ENCODE results near the gene TMEM14A. TPM values are rescaled to one million over a fixed set of nuclear protein-coding genes. Genes with fewer than 3 reads are reported as not detected.

The TMEM14A gene
- total and polyA plus RNA-seq, 9 of the 15 experiments (the other 6 are each of a cell fraction or from before 2014, with no cell fraction given), result 3.5 to 43.3 (median 8.5) TPM

- no peak for TF ChIP-seq HDAC1 (IDR thresholded peaks at IDR 0.05)
- TF ChIP-seq LARP7 (IDR thresholded peaks at IDR 0.05), result no peak
- no peak for TF ChIP-seq ZNF212 (CRISPR knock-in tag; IDR thresholded peaks at IDR 0.05)
- TF ChIP-seq, protein P1, sequence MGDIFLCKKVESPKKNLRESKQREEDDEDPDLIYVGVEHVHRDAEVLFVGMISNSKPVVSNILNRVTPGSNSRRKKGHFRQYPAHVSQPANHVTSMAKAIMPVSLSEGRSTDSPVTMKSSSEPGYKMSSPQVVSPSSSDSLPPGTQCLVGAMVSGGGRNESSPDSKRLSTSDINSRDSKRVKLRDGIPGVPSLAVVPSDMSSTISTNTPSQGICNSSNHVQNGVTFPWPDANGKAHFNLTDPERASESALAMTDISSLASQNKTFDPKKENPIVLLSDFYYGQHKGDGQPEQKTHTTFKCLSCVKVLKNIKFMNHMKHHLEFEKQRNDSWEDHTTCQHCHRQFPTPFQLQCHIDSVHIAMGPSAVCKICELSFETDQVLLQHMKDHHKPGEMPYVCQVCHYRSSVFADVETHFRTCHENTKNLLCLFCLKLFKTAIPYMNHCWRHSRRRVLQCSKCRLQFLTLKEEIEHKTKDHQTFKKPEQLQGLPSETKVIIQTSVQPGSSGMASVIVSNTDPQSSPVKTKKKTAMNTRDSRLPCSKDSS (IDR thresholded peaks at IDR 0.05; ENCODE audit: low read depth, partially characterized antibody), result no peak
- peak; percentile 69 for TF ChIP-seq ARID1B (IDR thresholded peaks at IDR 0.05)
- TF ChIP-seq ZNF695 (CRISPR knock-in tag; IDR thresholded peaks at IDR 0.05), result no peak
- TF ChIP-seq PTRF (tag; IDR thresholded peaks at IDR 0.05), result no peak
- peak; percentile 73; the same call in 1 of the 2 replicates for TF ChIP-seq LEF1 (IDR thresholded peaks at IDR 0.05)
- peak; percentile 84; the same call in 1 of the 2 replicates for TF ChIP-seq SMARCE1 (IDR thresholded peaks at IDR 0.05)
- TF ChIP-seq, protein P2, sequence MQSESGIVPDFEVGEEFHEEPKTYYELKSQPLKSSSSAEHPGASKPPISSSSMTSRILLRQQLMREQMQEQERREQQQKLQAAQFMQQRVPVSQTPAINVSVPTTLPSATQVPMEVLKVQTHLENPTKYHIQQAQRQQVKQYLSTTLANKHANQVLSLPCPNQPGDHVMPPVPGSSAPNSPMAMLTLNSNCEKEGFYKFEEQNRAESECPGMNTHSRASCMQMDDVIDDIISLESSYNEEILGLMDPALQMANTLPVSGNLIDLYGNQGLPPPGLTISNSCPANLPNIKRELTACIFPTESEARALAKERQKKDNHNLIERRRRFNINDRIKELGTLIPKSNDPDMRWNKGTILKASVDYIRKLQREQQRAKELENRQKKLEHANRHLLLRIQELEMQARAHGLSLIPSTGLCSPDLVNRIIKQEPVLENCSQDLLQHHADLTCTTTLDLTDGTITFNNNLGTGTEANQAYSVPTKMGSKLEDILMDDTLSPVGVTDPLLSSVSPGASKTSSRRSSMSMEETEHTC (IDR thresholded peaks at IDR 0.05), result no peak
- TF ChIP-seq ZNF24 (IDR thresholded peaks at IDR 0.05), result no peak
- TF ChIP-seq CCAR2 (IDR thresholded peaks at IDR 0.05; ENCODE audit: low read depth, low read length), result no peak
- peak; percentile 52; the same call in 1 of the 2 replicates for TF ChIP-seq GABPA (tag; conservative IDR thresholded peaks at IDR 0.05; ENCODE audit: low read depth)
- TF ChIP-seq TCF7 (IDR thresholded peaks at IDR 0.05; ENCODE audit: borderline replicate concordance), result no peak
- 0 out of 2 replicates have a peak, but pooled peaks have one; percentile 27 for TF ChIP-seq SMARCA5 (IDR thresholded peaks at IDR 0.05)
- TF ChIP-seq ZNF318 (IDR thresholded peaks at IDR 0.05; ENCODE audit: borderline replicate concordance in 1 of 2, low read depth in 1 of 2), result peak in 1 of 2 experiments; percentile 30; a peak in 2 of 4 replicates
- no peak for TF ChIP-seq FOXJ2 (tag; IDR thresholded peaks at IDR 0.05)
- no peak for TF ChIP-seq ZNF561 (CRISPR knock-in tag; conservative IDR thresholded peaks at IDR 0.05)
- 0 out of 2 replicates have a peak, but pooled peaks have one; percentile 8 for TF ChIP-seq TAL1 (IDR thresholded peaks at IDR 0.05)
- peak; percentile 35 for TF ChIP-seq MEIS2 (IDR thresholded peaks at IDR 0.05; ENCODE audit: partially characterized antibody)
- no peak for TF ChIP-seq ZNF583 (CRISPR knock-in tag; IDR thresholded peaks at IDR 0.05)
These were observed 29.1 kb upstream of the TMEM14A start (continued) for GRCh38 chr6:52641826-52642225.

Data from K562 (cell line).